ENCODE measurements around the gene GJC2. TPM values are rescaled to one million over a fixed set of nuclear protein-coding genes. Genes with fewer than 3 reads are reported as not detected.

The GJC2 gene
- total RNA-seq, 2 donors from 2014 or later, result 0.95 to 3.6 TPM

DNA sequence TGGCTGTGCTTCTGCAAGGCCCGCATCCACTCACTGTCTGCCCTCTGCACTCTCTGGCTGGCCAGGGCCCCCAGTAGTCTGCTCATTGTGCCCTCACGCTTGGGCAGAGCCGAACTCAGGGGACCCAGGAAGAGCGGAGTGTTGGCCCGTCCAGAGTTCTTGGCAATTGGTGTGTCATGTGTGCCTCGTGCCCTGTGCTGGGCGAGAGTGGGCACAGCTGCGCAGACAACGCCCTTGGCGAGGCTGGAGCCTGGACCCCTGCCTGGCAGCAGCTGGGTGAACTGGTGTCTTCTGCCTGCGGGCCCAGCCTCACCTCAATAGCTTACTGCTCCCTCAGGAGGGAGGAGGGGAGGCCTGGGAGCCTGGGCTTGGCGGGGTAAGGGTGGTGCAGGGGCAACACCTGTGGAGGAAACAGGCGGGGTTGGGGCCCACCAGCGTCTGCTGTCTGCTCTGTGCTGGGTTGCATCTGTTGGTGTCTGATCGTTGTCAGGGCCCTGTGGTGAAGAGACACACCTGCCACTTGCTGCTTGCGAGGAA lies 7.5 kb upstream of the GJC2 start:
- TF ChIP-seq, protein P1, sequence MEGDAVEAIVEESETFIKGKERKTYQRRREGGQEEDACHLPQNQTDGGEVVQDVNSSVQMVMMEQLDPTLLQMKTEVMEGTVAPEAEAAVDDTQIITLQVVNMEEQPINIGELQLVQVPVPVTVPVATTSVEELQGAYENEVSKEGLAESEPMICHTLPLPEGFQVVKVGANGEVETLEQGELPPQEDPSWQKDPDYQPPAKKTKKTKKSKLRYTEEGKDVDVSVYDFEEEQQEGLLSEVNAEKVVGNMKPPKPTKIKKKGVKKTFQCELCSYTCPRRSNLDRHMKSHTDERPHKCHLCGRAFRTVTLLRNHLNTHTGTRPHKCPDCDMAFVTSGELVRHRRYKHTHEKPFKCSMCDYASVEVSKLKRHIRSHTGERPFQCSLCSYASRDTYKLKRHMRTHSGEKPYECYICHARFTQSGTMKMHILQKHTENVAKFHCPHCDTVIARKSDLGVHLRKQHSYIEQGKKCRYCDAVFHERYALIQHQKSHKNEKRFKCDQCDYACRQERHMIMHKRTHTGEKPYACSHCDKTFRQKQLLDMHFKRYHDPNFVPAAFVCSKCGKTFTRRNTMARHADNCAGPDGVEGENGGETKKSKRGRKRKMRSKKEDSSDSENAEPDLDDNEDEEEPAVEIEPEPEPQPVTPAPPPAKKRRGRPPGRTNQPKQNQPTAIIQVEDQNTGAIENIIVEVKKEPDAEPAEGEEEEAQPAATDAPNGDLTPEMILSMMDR (IDR thresholded peaks at IDR 0.05), result no peak
- Histone ChIP-seq H3K27me3 (replicated peaks; ENCODE audit: insufficient read depth) (no peaks in the 10 kb centered on the region), H3K27ac (no peak overlapping the region), H3K9me3 (no peaks in the 10 kb centered on the region), H3K4me1 (ENCODE audit: control insufficient read depth in 1 of 2, low read depth in 2 of 2) (peaks cover 37 to 42% of the 10 kb centered on the region in 2 donors), H3K4me3 (peak overlapping the region; percentile 97), H3K36me3 (peaks cover 9% of the 10 kb centered on the region)
- DNase-seq (ENCODE audit: low spot score) (no peak), ATAC-seq (ENCODE audit: insufficient number of reproducible peaks, low FRiP score, low read depth) (no peak)

DNA sequence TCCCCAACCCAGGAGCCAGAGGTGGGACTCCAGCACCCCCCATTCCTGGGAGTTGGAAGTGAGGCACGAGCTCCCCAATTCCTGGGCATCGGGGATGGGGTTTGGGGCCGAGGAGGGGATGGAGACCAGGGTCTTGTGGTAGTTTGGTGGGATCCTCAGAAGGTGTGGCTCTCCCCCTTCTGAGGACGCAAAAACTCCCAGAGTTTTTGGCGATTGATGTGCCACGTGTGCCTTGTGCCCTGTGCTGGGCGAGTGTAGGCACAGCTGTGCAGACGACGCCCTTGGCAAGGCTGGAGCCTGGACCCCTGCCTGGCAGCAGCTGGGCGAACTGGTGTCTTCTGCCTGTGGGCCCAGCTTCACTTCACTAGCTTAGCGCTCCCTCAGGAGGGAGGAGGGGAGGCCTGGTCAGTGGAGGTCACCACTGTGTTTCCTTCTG lies 7.0 kb upstream of the GJC2 start:
- DNase-seq (ENCODE audit: low spot score), result no peak
- Histone ChIP-seq H3K27ac (no peak overlapping the region), H3K27me3 (replicated peaks; ENCODE audit: insufficient read depth) (no peaks in the 10 kb centered on the region), H3K4me3 (peak overlapping the region; percentile 97), H3K36me3 (peaks cover 13% of the 10 kb centered on the region), H3K4me1 (ENCODE audit: control insufficient read depth in 1 of 2, low read depth in 2 of 2) (peaks cover 37 to 42% of the 10 kb centered on the region in 2 donors), H3K9me3 (no peaks in the 10 kb centered on the region)
- ATAC-seq (ENCODE audit: insufficient number of reproducible peaks, low FRiP score, low read depth), result no peak
- TF ChIP-seq, protein P1 (IDR thresholded peaks at IDR 0.05), result no peak

DNA sequence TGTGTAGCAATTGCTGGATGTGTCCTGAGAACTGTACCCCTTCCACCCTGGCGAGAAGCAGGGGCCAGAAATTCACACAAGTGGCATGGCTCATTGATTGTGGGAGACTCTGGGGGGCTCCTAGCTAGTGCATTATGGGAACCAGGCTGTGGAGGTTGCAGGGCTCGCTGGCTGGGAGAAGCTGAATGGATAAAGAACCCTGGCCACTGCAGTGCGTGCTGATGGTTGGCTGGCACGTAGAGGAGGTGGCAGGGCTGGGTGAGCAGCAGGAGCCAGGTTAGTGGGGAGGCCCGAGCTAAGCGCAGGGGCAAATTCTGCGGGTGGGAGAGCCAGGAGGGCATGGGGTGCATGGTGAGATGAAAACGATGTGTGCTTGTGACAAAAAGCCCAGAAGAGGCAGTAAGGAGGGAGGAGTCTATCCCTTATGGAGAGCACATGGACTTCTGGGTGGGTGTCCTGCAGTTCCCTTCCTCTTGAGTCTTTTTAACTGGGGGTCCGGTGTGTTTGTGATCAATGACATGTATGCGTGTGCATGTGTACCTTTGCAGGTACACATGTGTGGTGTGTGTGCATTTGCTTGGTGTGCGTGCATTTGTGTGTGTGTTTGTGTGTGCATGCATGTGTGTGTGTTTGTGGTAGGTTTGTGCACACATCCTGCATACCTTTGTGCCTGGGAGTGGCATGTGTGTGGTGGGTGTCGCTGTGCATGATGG lies 6.1 kb upstream of the GJC2 start:
- Histone ChIP-seq H3K36me3 (peaks cover 13% of the 10 kb centered on the region), H3K4me3 (no peak overlapping the region), H3K4me1 (ENCODE audit: control insufficient read depth in 1 of 2, low read depth in 2 of 2) (peaks cover 37 to 43% of the 10 kb centered on the region in 2 donors), H3K27me3 (replicated peaks; ENCODE audit: insufficient read depth) (no peaks in the 10 kb centered on the region), H3K9me3 (no peaks in the 10 kb centered on the region), H3K27ac (no peak overlapping the region)
- TF ChIP-seq, protein P1 (IDR thresholded peaks at IDR 0.05), result no peak
- DNase-seq (ENCODE audit: low spot score) (no peak), ATAC-seq (ENCODE audit: insufficient number of reproducible peaks, low FRiP score, low read depth) (no peak)

DNA sequence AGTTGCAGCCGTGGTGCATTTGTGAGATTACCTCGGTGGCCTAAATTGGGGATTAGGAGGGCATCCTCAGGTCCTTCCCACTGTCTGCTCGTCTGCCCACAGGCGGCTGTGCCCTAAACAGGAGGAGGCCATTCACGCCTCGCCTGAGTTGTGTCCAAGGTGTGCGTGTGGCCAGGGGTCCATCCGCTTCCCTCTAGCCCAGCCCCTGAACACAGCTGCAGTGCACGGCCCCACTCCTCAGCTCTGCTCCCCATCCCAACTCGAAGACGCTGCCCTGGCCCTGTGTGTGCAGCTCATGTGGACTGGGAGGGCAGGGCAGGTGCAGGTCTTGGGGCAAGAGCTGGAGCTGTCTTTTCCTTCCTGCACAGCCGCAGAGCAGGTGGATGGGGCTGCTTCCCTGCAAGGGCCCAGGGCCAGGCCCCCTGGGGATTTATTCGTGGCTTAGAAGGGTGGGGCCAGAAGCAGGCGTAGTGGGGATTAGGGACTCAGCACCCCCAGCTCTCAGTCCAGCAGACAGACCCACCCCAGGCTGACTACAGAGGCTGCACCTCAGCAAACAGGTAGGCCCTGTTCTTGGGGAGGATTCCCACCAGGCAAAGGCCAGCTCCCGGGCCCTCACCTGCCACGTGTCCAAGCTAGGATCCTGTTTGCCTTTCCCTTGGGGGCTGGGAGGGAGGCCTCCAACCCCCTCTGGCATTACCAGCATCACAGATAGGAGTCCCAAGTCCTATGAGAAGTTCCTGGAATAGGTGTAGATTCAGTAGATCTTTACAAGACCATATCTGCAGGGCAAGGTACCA lies 5.3 kb upstream of the GJC2 start:
- DNase-seq (ENCODE audit: low spot score), result no peak

More for the DNA sequence above, 5.3 kb upstream of the GJC2 start:
- Histone ChIP-seq H3K27me3 (replicated peaks; ENCODE audit: insufficient read depth) (no peaks in the 10 kb centered on the region), H3K4me1 (ENCODE audit: control insufficient read depth in 1 of 2, low read depth in 2 of 2) (peaks cover 42 to 50% of the 10 kb centered on the region in 2 donors), H3K4me3 (no peak overlapping the region), H3K27ac (no peak overlapping the region), H3K9me3 (no peaks in the 10 kb centered on the region), H3K36me3 (peaks cover 13% of the 10 kb centered on the region)
- TF ChIP-seq, protein P1 (IDR thresholded peaks at IDR 0.05), result no peak
- no peak for ATAC-seq (ENCODE audit: insufficient number of reproducible peaks, low FRiP score, low read depth)

Data from thoracic aorta (tissue), 2 donors.